Effector CD4-positive, alpha-beta T cell (primary cell): ENCODE data around the gene OPCML.

Experiments used
- DNase-seq: peaks from one replicate; pipeline ENCODE4 v3.0.0-alpha.2; 2020

OPCML gene

GRCh38 chr11:132772703-132773545 lies 759.4 kb downstream of the OPCML start:
- no peak for DNase-seq

GRCh38 chr11:132771746-132772145 lies 760.6 kb downstream of the OPCML start:
- DNase-seq = no peak

GRCh38 chr11:132770829-132771530 lies 761.3 kb downstream of the OPCML start:
- no peak for DNase-seq

GRCh38 chr11:132763503-132763902 lies 768.8 kb downstream of the OPCML start:
- DNase-seq = no peak

- DNase-seq = no peak
These were observed 776.4 kb downstream of the OPCML start for GRCh38 chr11:132755934-132756333.

- DNase-seq = no peak
These were observed 780.6 kb downstream of the OPCML start for GRCh38 chr11:132751516-132752250.

- DNase-seq = no peak
These were observed 786.0 kb downstream of the OPCML start for GRCh38 chr11:132746305-132746704.

GRCh38 chr11:132745306-132745705 lies 787.0 kb downstream of the OPCML start:
- DNase-seq = no peak

- DNase-seq = no peak
These were observed 787.5 kb downstream of the OPCML start for GRCh38 chr11:132744771-132745170.

- no peak for DNase-seq
These were observed 788.7 kb downstream of the OPCML start for GRCh38 chr11:132743601-132744000.

- DNase-seq = no peak
These were observed 789.4 kb downstream of the OPCML start for GRCh38 chr11:132742929-132743328.

GRCh38 chr11:132734217-132734616 lies 798.1 kb downstream of the OPCML start:
- no peak for DNase-seq

GRCh38 chr11:132728026-132728425 lies 804.3 kb downstream of the OPCML start:
- DNase-seq = no peak

- DNase-seq = no peak
These were observed 810.8 kb downstream of the OPCML start for GRCh38 chr11:132721526-132721925.

- no peak for DNase-seq
These were observed 812.6 kb downstream of the OPCML start for GRCh38 chr11:132719684-132720083.

- DNase-seq = peak; percentile 2
These were observed 813.3 kb downstream of the OPCML start for GRCh38 chr11:132718711-132719671.

GRCh38 chr11:132717824-132718223 lies 814.5 kb downstream of the OPCML start:
- no peak for DNase-seq

- DNase-seq = no peak
These were observed 816.3 kb downstream of the OPCML start for GRCh38 chr11:132716037-132716436.

GRCh38 chr11:132714859-132715440 lies 817.4 kb downstream of the OPCML start:
- DNase-seq = no peak

GRCh38 chr11:132712466-132712865 lies 819.8 kb downstream of the OPCML start:
- DNase-seq = no peak

GRCh38 chr11:132704781-132705375 lies 827.4 kb downstream of the OPCML start:
- DNase-seq = no peak
